Fibroblast of skin of right quadriceps (primary cell): ENCODE data around the gene MAST4.

Experiments used
- DNase-seq: peaks from one replicate; pipeline ENCODE4 v3.0.0-alpha.2; 2013

The MAST4 gene

GRCh38 chr5:66974256-66974655 is 378.1 kb downstream of the MAST4 start:
- DNase-seq: peak; percentile 8

GRCh38 chr5:66976108-66976507 is 379.9 kb downstream of the MAST4 start:
- no peak for DNase-seq

GRCh38 chr5:66979738-66980137 is 383.5 kb downstream of the MAST4 start:
- no peak for DNase-seq

- DNase-seq: no peak
These were observed 385.3 kb downstream of the MAST4 start for GRCh38 chr5:66981266-66982055.

- no peak for DNase-seq
These were observed 385.8 kb downstream of the MAST4 start for GRCh38 chr5:66982056-66982387.

GRCh38 chr5:66982470-66982869 is 386.3 kb downstream of the MAST4 start:
- DNase-seq: no peak

GRCh38 chr5:66985417-66985816 is 389.2 kb downstream of the MAST4 start:
- no peak for DNase-seq

- no peak for DNase-seq
These were observed 389.8 kb downstream of the MAST4 start for GRCh38 chr5:66986009-66986408.

- no peak for DNase-seq
These were observed 390.3 kb downstream of the MAST4 start for GRCh38 chr5:66986534-66986933.

GRCh38 chr5:66987126-66987525 is 390.9 kb downstream of the MAST4 start:
- DNase-seq: peak; percentile 27

- no peak for DNase-seq
These were observed 391.3 kb downstream of the MAST4 start for GRCh38 chr5:66987540-66987939.

GRCh38 chr5:66987949-66988838 is 392.0 kb downstream of the MAST4 start:
- DNase-seq: peak; percentile 40

- peak; percentile 61 for DNase-seq
These were observed 393.1 kb downstream of the MAST4 start for GRCh38 chr5:66989286-66989685.

- no peak for DNase-seq
These were observed 393.6 kb downstream of the MAST4 start for GRCh38 chr5:66989781-66990180.

GRCh38 chr5:66991746-66992145 is 395.6 kb downstream of the MAST4 start:
- DNase-seq: no peak

GRCh38 chr5:66992547-66992946 is 396.4 kb downstream of the MAST4 start:
- DNase-seq: no peak

GRCh38 chr5:66993448-66993847 is 397.3 kb downstream of the MAST4 start:
- DNase-seq: no peak

- no peak for DNase-seq
These were observed 397.7 kb downstream of the MAST4 start for GRCh38 chr5:66993882-66994281.

- DNase-seq: no peak
These were observed 398.6 kb downstream of the MAST4 start for GRCh38 chr5:66994790-66995189.

- DNase-seq: no peak
These were observed 404.7 kb downstream of the MAST4 start for GRCh38 chr5:67000794-67001475.

- no peak for DNase-seq
These were observed 406.9 kb downstream of the MAST4 start for GRCh38 chr5:67002832-67003684.

- DNase-seq: no peak
These were observed 407.4 kb downstream of the MAST4 start for GRCh38 chr5:67003685-67003934.
